Measurements from ENCODE around the gene CD40.

Gene CD40

DNA sequence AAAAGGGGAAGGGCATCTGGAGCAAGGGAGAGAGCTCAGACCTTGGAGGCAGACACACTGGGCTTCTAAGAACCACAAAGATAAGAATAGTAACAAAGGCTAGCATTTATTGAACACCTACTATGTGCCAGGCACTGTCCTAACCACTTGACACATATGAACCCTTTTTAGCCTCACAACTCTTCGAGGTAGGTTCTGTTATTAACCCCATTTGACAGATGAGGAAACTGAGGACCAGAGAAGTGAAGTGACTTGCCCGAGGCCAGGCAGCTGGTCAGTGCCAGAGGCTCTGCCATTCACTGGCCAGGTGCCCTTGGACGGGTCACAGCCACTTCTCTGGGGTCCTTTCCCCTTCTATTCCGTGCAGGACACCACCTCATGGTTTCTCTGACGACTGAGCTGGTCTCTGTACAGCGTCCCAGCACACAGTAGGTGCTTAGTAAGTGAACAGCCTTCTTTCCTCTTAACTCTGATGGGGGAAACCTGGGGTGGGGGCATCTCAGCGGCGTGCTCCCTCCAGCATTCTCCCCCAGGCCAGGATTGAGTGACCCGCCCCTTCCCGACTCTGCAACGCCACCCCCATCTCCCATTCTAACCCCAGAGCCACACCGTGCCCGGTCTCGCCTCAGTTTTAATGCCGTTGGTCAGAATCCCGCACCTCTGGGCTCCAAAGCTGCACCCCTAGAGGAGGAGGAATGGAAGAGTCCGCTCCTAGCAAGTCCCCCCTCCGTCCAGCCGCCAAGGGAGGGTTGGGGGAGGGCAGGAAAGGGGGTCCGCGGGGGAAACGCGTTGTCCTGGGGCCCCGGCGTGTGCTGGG is 55.7 kb downstream of the CD40 start:
- no peak for DNase-seq (ENCODE audit: low spot score)

DNA sequence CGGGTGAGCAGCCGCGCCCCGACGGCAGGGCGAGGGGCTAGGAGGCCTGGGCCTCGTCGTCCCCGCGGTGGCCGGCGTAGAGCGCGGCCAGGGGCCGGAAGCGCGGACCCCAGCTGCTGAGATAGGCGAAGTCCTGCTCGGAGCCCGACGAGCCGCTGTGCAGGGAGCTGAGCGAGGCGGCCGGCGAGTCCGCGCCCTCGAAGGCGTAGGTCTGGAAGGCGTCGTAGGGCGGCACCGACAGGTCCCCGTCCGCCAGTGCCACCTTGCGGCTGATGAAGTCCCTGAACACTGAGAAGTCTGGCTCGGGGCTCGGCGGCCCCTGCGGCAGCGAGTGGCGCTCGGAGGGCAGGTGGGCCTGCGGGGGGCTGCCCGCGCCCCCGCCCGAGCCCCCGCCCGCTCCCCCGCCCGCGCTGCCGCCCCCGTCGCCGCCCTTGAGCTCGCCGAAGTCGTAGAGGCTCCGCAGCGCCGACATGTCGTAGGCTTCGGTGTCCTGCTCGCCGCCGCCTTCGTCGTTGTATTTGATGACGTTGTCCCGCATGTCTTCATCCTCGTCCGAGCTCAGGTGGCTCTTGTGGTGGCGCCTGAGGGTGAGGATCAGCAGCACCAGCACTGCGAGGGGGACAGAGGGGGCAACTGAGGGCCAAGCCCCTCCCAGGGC is 56.5 kb downstream of the CD40 start:
- DNase-seq (ENCODE audit: low spot score): no peak

GRCh38 chr20:46175127-46175494 is 57.0 kb downstream of the CD40 start:
- no peak for DNase-seq (ENCODE audit: low spot score)

DNA sequence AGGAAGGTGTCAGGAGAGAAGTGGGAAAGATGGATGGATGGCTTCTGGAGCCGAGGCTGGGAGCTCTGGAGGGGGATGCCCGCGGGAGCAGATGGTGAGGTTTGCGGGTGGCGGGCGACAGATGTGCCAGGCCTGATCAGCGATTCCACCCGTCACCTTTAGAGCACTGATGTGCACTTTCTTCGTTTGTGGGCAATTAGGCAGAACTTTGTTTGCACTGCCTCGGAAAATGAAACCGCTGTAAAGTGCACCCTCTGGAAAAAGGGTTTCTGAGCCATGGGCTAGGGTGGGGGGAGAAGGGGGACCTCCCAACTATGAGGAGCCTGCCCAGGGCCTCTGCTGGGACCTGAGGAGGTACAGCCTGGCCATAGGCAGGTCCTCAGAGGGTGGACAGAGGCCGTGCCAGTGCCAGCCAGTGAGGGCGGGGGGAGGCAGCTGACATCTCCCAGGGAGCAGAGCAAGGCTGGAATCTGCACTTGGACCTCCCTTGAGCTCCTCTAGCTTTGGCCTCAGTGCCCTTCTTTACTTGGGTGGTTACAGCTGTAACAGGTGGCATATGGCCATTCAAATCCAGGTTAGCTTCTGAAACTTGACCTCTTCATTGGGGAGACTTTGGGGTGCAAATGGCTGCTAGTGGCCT is 58.7 kb downstream of the CD40 start:
- no peak for DNase-seq (ENCODE audit: low spot score)

- DNase-seq (ENCODE audit: low spot score): no peak
Measured at GRCh38 chr20:46177768-46178167, 59.7 kb downstream of the CD40 start.

GRCh38 chr20:46178891-46179290 is 60.8 kb downstream of the CD40 start:
- DNase-seq (ENCODE audit: low spot score): no peak

Data from left forelimb (tissue), 1 donor.